GM06990 (cell line): Measurements from ENCODE around the gene MFSD11.

ENCODE experiments used
- DNase-seq: peaks from one replicate; pipeline ENCODE4 v3.0.0-alpha.2; 2011; ENCODE audit not compliant: insufficient read length; ENCODE audit errors: extremely low read depth
- H3K27me3 ChIP-seq: replicated peaks from 2 replicates; pipeline ENCODE4 v1.6.0; 2011; ENCODE audit warnings: low read length; ENCODE audit not compliant: control insufficient read depth, insufficient read depth
- H3K36me3 ChIP-seq: 2 replicates; pipeline ENCODE4 v1.5.1; 2011; ENCODE audit warnings: low read length; ENCODE audit not compliant: control insufficient read depth, insufficient read depth
- H3K4me3 ChIP-seq: replicated peaks from 2 replicates; pipeline ENCODE4 v1.5.1; 2011; ENCODE audit warnings: low read depth, mild to moderate bottlenecking, control low read depth, low read length
- TF ChIP-seq, protein P1 (sequence below): IDR thresholded peaks from 2 replicates; pipeline ENCODE4 v1.5.1; 2011; ENCODE audit warnings: low read length, control low read depth, mild to moderate bottlenecking, inconsistent platforms; ENCODE audit not compliant: insufficient read depth, poor library complexity, severe bottlenecking

The MFSD11 gene

DNA sequence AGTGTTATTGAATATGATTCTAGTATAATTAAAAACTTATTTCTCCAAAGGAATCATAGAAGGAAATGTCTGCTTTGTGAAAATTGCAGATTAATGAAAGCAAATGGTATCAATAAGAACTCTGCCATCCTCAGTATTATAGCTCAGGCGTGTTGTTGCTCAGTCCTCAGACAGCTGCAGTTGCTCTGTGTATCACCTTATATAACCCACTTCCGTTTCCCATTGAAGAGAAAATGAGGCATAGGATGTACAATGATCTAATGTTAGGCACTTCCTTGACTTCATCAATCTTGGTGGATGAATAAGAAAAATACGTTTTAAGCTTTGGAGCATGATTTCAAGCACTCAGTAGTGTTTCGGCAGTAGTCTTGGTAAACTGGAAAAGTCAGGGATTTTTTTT, 14.1 kb downstream of the MFSD11 start:
- H3K36me3 ChIP-seq: peaks cover 3% of the 10 kb centered on the region
- DNase-seq: no peak
- H3K4me3 ChIP-seq: no peak overlapping the region
- no peaks in the 10 kb centered on the region for H3K27me3 ChIP-seq
- TF ChIP-seq, protein P1, sequence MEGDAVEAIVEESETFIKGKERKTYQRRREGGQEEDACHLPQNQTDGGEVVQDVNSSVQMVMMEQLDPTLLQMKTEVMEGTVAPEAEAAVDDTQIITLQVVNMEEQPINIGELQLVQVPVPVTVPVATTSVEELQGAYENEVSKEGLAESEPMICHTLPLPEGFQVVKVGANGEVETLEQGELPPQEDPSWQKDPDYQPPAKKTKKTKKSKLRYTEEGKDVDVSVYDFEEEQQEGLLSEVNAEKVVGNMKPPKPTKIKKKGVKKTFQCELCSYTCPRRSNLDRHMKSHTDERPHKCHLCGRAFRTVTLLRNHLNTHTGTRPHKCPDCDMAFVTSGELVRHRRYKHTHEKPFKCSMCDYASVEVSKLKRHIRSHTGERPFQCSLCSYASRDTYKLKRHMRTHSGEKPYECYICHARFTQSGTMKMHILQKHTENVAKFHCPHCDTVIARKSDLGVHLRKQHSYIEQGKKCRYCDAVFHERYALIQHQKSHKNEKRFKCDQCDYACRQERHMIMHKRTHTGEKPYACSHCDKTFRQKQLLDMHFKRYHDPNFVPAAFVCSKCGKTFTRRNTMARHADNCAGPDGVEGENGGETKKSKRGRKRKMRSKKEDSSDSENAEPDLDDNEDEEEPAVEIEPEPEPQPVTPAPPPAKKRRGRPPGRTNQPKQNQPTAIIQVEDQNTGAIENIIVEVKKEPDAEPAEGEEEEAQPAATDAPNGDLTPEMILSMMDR: no peak

DNA sequence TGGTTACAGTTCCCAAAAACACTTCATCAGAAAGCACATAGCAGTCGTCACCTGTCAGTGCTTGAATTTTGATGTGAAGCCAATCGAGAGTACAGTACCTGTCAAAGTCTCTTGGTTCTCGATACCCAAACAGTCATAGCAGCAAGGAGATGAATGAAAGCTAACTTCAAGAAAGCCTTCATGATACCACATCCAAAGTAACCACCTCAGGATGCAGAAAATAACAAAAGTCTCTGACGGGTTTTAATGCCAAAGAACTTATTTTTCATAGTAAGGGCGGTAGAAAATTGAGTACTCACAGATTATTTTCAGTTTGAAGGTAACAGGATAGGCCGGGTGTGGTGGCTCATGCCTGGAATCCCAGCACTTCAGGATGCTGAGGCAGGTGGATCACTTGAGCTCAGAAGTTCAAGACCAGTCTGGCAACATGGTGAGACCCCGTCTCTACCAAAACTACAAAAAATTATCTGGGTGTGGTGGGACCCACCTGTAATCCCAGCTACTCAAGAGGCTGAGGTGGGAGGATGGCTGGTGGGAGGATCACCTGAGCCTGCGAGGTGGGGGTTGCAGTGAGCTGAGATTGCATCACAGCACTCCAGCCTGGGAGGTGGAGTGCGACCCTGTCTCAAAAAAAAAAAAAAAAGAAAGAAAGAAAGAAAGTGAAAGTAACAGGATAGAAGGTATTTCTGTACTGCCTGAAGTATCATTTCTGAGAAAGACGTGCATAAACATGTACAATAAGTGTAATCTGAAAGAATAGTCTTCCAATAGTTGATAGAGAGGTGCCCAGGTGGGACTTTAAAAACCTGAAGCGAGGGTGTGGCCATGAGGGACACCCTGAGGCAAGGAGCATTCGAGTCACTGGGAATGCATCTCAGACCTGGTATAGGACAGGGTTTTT, 15.4 kb downstream of the MFSD11 start:
- no peak overlapping the region for H3K4me3 ChIP-seq
- H3K27me3 ChIP-seq: no peaks in the 10 kb centered on the region
- TF ChIP-seq, protein P1: no peak
- peaks cover 5% of the 10 kb centered on the region for H3K36me3 ChIP-seq
- DNase-seq: no peak

DNA sequence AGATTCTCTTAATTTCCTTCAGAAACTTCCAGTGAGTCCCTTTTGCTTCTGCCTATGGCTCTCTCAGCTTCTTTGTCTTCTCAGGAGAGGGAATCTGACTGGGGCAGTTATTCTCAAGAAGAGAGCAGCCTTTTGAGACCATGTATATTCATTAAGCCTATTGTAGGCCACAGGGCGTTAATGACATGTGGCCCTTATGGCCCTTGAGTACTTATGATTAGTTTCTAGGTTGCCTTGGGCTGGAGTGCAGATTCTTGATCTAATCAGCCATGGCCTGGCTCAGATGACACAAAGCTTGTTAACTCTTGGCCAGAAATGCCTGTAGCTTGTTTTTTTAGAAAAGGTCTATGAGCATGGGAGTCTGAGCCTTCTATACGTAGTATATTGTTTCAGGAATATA, 17.4 kb downstream of the MFSD11 start:
- Histone ChIP-seq H3K36me3 (peaks cover 5% of the 10 kb centered on the region), H3K4me3 (no peak overlapping the region), H3K27me3 (no peaks in the 10 kb centered on the region)
- no peak for DNase-seq
- TF ChIP-seq, protein P1: no peak

DNA sequence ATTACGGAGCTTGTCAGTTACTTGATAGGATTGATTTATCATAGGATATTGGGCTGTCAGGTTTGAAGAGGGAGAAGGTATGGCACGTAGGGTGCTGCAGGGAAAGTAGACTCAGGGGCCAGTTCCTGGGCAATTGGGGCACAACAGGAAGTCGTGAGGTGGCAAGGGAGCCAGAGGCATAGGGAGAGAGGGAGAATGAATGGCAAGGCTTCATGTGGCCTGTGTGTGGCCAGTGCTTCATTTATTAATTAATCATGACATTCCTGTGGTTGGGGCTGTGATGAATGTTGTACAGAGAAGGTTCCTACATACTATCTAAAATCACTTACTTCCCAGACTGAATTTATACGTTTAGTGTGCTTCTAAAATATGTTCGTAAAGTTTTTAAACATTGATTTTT, 19.3 kb downstream of the MFSD11 start:
- no peaks in the 10 kb centered on the region for H3K27me3 ChIP-seq
- H3K36me3 ChIP-seq: peaks cover 5% of the 10 kb centered on the region
- no peak for DNase-seq
- no peak overlapping the region for H3K4me3 ChIP-seq
- TF ChIP-seq, protein P1: no peak

DNA sequence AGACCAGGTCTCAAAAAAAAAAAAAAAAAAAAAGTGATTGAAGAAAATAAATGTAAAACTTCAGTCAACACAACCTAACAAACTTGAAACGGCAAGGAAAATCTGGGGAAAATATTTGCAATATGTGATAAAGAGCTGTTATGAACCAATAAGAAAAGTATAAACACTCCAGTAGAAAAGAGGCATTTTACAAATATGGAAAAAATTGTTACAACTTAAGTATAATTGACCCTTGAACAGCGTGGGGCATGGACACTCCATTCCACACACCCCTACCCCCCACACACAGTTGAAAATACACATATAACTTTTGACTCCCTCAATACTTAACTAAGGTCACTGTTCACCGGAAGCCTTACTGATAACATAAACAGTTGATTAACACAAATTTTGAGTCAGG, 20.7 kb downstream of the MFSD11 start:
- Histone ChIP-seq H3K4me3 (no peak overlapping the region), H3K27me3 (no peaks in the 10 kb centered on the region), H3K36me3 (peaks cover 5% of the 10 kb centered on the region)
- TF ChIP-seq, protein P1: no peak
- DNase-seq: no peak
